Measurements from ENCODE around the gene HEATR3. TPM values are rescaled to one million over a fixed set of nuclear protein-coding genes. Genes with fewer than 3 reads are reported as not detected.

Gene HEATR3, protein sequence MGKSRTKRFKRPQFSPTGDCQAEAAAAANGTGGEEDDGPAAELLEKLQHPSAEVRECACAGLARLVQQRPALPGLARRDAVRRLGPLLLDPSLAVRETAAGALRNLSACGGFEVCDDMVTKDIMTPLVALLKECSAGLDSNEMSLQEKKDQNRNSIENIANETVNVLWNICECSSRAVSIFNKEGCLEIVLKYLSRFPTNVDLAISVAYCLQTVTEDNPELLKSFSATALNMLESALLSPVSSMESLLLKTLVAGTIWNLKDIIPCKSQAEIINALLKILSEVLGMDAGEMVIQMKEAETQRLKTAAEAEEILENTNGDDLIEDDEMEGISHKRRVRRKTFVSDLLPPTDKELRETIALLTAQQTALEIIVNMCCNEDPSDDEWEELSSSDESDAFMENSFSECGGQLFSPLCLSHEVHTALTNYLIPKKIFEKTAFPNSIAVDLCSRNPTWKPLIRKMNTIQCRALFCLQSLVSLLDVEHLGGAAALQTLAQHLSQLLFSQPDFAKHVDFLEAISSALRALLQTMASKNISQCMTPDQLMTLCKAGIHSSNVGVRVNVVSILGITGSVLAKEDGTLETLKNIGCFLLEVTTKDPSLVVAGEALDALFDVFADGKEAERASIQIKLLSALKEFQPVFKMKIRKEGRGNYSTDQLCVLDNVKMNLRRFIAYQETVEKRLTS
- total RNA-seq (ENCODE audit: low replicate concordance) = 14.8 and 18.8 TPM in 2 replicates

- TF ChIP-seq CTCF (IDR thresholded peaks at IDR 0.05; ENCODE audit: insufficient read depth, low read length) = no peak
- peak; percentile 92 for DNase-seq (ENCODE audit: low read depth)
- H3K4me3 ChIP-seq (ENCODE audit: low read depth, low read length) = peak within 1 kb of the TSS; percentile 96
Observed at GRCh38 chr16:50065624-50066481, at the start of gene HEATR3. TSS of gene HEATR3 (plus strand) at chr16:50065970. CDS start at chr16:50066132, 162 bp downstream.

DNA sequence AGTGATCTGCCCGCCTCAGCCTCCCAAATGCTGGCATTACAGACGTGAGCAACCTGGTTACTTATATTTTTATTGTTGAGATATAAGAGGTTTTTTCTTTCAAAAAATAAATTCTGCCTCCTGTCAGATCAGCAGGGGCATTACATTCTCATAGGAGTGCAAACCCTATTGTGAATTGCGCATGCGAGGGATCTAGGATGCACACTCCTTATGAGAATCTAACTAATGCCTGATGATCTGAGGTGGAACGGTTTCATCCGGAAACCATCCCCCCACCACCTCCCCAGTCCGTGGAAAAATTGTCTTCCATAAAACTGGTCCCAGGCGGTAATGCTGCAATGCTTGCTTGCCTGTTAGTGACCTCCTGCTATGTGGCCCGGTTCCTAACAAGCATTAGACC, 48.2 kb upstream of the HEATR3 start:
- no peak for DNase-seq (ENCODE audit: low read depth)
- H3K4me3 ChIP-seq (ENCODE audit: low read depth, low read length) = no peak overlapping the region
- TF ChIP-seq CTCF (IDR thresholded peaks at IDR 0.05; ENCODE audit: insufficient read depth, low read length) = no peak

DNA sequence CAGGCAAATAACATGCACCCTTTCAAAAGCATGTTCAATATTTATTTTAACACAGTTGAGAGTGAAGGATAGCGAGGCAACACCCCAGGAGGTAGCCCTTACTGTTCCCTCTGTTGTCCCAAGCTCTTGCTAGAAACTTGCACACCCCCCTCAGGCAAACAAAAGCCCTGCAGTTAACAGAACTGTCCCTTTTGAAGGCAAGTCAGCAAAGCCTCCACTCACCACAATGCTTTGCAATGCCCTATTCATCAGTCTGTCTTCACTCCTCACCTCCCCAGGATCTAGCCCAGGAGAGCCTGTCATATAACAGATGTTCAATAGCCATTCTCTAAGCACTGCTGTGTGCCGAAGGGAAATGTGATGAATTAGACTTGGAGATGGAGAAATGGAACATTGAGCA, 44.2 kb upstream of the HEATR3 start:
- no peak for TF ChIP-seq CTCF (IDR thresholded peaks at IDR 0.05; ENCODE audit: insufficient read depth, low read length)
- DNase-seq (ENCODE audit: low read depth) = no peak

DNA sequence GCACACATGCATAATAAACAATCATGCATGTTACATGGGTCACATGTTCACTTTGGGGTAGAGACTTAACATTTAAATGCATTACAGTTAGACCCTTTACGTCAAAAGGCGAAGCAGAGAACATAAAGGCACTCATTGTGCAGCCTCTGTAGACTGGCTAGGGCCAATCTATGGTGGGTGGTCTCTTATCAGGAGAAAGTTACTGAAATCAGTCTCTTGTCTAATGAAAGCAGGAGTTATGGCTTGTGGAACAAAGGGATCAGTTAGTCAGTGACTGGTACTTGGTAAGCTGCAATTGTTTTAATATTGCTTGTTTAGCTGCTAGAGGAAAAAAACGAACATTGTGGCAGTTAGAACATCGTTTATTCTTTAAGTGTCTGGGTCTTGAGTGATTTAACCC, 42.1 kb upstream of the HEATR3 start:
- no peak overlapping the region for H3K4me3 ChIP-seq (ENCODE audit: low read depth, low read length)
- no peak for TF ChIP-seq CTCF (IDR thresholded peaks at IDR 0.05; ENCODE audit: insufficient read depth, low read length)
- DNase-seq (ENCODE audit: low read depth) = no peak

More for the DNA sequence above, 44.2 kb upstream of the HEATR3 start:
- no peak overlapping the region for H3K4me3 ChIP-seq (ENCODE audit: low read depth, low read length)

GRCh38 chr16:50024207-50024606, 41.6 kb upstream of the HEATR3 start:
- no peak for DNase-seq (ENCODE audit: low read depth)
- no peak overlapping the region for H3K4me3 ChIP-seq (ENCODE audit: low read depth, low read length)
- TF ChIP-seq CTCF (IDR thresholded peaks at IDR 0.05; ENCODE audit: insufficient read depth, low read length) = no peak

GRCh38 chr16:50024684-50025536, 40.9 kb upstream of the HEATR3 start, which contains the start of gene CNEP1R1:
TSS of gene CNEP1R1 (plus strand) at chr16:50025225. CDS start at chr16:50025316, 91 bp downstream.
- DNase-seq (ENCODE audit: low read depth) = peak; percentile 97
- TF ChIP-seq CTCF (IDR thresholded peaks at IDR 0.05; ENCODE audit: insufficient read depth, low read length) = peak; percentile 100
- peak within 1 kb of the TSS; percentile 96 for H3K4me3 ChIP-seq (ENCODE audit: low read depth, low read length)

Data from fibroblast of the aortic adventitia (primary cell).